T-helper 22 cell (primary cell): ENCODE data around the gene FOS.
A peak's percentile ranks its signal among the peaks of the same experiment; 100 is the strongest.

Experiments
- DNase-seq: peaks from one replicate; pipeline ENCODE4 v3.0.0-alpha.2; 2020; ENCODE audit warnings: low read depth

The FOS gene

GRCh38 chr14:75277008-75277814 lies 1.4 kb upstream of the FOS start:
- DNase-seq: peak; percentile 72

DNA sequence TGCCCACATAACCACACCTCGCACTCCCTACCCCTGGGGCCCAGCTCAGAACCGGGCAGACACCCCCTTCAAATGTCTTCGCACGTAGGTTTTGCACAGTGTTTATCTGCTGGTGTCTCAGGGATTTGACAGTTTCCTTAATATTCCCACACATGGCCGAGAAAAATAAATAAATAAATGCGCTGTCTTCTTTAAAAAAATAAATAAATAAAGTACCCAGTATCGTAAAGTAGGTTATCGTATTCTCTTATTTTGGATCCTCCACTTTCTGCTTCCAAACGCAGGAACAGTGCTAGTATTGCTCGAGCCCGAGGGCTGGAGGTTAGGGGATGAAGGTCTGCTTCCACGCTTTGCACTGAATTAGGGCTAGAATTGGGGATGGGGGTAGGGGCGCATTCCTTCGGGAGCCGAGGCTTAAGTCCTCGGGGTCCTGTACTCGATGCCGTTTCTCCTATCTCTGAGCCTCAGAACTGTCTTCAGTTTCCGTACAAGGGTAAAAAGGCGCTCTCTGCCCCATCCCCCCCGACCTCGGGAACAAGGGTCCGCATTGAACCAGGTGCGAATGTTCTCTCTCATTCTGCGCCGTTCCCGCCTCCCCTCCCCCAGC lies 710 bp upstream of the FOS start:
- no peak for DNase-seq

- peak; percentile 38 for DNase-seq
Observed at GRCh38 chr14:75279153-75279762, 630 bp downstream of the FOS start.

DNA sequence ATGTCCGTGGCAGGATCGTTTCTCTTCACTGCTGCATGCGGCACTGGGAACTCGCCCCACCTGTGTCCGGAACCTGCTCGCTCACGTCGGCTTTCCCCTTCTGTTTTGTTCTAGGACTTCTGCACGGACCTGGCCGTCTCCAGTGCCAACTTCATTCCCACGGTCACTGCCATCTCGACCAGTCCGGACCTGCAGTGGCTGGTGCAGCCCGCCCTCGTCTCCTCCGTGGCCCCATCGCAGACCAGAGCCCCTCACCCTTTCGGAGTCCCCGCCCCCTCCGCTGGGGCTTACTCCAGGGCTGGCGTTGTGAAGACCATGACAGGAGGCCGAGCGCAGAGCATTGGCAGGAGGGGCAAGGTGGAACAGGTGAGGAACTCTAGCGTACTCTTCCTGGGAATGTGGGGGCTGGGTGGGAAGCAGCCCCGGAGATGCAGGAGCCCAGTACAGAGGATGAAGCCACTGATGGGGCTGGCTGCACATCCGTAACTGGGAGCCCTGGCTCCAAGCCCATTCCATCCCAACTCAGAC lies 1.2 kb downstream of the FOS start:
- no peak for DNase-seq

- no peak for DNase-seq
Observed at GRCh38 chr14:75280291-75280830, 1.7 kb downstream of the FOS start.

- no peak for DNase-seq
Observed at GRCh38 chr14:75280831-75281653, 2.4 kb downstream of the FOS start.

DNA sequence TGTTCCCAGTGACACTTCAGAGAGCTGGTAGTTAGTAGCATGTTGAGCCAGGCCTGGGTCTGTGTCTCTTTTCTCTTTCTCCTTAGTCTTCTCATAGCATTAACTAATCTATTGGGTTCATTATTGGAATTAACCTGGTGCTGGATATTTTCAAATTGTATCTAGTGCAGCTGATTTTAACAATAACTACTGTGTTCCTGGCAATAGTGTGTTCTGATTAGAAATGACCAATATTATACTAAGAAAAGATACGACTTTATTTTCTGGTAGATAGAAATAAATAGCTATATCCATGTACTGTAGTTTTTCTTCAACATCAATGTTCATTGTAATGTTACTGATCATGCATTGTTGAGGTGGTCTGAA lies 3.0 kb downstream of the FOS start:
- no peak for DNase-seq

GRCh38 chr14:75282170-75282554 lies 3.5 kb downstream of the FOS start:
- DNase-seq: no peak

DNA sequence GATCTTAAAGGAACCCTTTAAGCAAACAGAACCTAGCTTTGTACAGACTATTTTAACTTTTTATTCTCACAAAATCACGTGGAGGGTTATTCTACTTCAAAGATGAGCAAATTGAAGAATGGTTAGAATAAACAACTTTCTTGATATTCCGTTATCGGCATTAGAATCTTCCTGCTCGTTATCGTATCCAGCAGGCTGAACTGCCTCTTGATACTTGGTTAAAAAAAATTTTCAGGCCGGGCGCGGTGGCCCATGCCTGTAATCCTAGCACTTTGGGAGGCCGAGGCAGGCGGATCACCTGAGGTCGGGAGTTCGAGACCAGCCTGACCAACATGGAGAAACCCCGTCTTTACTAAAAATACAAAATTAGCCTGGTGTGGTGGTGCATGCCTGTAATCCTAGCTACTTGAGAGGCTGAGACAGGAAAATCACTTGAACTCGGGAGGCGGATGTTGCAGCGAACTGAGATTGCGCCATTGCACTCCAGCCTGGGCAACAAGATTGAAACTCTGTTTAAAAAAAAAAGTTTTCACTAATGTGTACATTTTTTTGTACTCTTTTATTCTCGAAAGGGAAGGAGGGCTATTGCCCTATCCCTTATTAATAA lies 4.0 kb downstream of the FOS start:
- DNase-seq: peak; percentile 65

GRCh38 chr14:75283162-75283832 lies 4.7 kb downstream of the FOS start:
- peak; percentile 52 for DNase-seq

DNA sequence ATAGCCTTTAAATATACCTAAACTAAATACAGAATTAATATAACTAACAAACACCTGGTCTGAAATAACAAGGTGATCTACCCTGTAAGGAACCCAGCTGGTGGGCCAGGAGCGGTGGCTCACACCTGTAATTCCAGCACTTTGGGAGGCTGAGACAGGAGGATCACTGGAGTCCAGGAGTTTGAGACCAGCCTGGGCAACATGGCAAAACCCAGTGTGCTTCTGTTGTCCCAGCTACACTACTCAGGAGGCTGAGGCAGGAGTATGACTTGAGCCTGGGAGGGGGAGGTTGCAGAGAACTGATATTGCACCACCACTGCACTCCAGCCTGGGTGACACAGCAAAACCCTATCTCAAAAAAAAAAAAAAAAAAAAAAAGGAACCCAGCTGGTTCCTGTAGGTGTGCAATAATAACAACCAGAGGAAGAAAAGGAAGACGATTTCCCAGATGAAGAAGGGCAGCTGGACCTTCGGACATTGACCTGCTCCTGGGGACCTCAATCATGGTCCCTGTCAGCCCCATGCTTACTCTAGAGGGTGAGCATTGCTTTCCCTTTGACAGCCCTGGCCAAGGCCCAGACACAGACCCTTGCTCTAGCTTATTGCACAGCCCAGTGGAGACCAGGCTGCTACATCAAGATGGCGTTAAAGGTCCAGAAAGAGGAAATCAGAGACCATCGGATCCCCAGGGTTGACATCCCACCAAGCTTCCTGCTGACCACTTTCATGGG lies 5.4 kb downstream of the FOS start:
- DNase-seq: no peak

- DNase-seq: no peak
Observed at GRCh38 chr14:75285331-75285730, 6.7 kb downstream of the FOS start.

GRCh38 chr14:75286313-75286712 lies 7.7 kb downstream of the FOS start:
- no peak for DNase-seq

GRCh38 chr14:75289840-75290388 lies 11.3 kb downstream of the FOS start:
- no peak for DNase-seq

DNA sequence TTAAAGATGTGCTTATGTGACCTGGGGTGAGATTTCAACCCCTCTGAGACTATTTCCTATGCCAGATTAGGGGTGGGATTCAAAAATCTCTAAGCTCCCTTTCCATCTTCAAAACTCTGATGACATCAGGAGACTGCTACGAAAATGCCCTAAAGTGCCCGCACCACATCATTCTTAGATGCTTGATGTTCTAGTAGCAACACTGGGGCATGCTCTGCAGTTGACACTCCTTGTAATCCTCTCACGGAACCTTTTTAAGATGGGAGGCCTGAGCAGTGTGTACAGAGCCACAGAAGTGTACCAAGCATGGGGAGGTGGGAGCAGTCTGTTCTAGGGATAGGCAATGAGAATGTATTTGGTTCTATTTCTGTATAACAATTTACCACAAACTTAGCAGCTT lies 12.2 kb downstream of the FOS start:
- no peak for DNase-seq

DNA sequence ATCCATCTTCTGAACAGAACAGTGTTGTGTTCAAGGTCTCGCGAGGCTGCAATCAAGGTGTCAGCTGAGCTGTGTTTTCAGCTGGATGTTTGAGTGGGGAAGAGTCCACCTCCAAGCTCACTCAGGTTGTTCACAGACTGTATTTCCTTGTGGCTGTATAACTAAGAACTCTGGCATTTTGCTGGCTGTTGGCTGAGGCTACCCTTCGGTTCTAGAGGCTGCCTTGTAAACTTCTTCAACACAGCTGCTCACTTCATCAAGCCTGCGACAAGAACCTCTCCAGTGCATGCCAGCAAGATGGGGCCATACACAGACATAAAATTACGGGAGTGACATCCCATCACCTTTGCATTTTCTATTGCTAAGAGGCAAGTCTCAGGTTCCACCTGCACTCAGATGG lies 12.7 kb downstream of the FOS start:
- no peak for DNase-seq

DNA sequence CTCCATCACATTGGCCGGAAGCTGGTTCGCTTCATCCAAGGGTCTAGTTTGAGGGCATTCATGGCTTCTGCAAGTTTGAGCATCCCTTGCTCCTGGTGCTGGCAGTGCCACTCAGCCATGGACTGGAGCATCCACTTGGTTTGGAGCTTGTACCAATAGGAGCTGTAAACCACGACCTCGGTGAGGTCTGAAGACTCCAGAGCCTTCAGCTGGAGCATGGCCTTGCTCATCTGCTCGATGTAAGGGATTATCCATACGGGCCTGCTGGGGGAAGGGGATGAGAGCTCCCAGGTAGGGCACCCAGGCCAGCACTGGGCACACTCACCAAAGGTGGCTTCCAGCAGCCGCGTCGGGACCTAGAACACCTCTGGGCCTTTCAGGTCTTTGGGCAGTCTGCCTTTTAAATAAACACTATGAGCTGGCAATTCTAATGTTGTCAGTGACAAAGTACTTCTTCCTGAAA lies 13.5 kb downstream of the FOS start:
- no peak for DNase-seq

GRCh38 chr14:75292886-75293285 lies 14.3 kb downstream of the FOS start:
- DNase-seq: no peak

DNA sequence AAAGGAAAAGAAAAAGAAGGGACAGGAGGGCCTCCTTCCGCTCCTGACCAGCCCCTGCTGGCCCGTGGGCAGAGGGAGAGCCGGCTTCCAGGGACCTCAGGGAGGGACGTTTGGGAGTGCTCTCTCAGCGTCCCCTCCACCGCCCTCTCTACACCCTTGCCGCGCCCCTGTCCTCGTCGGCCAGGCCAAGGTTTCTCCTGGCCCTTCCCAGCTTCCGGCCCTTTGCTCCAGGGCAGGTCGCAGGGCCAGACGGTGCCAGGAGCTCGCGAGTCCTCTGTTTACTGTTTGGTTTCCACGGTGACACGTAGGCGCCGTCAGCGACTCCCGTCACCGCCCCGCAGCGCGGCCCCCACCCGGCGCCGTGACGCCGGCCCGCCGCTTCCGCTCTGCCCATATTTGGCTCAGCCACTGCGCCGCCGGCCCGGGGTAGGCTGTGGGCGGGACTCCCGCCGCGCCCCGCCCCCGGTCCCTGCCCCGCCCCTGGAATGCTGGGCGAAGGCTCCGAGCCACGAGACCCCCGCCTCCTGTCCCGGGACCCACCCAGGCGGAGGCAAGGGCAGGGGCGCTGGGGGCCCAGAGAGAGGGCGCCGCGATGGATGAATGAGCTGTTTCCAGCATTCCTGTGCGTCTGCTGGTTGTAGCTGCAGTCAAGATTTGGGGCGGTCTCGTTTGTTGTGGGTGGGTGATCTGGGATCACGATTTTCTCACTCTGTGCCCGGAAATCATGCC lies 15.5 kb downstream of the FOS start:
- DNase-seq: peak; percentile 87
